ENCODE data around the gene TTC14. TPM values are rescaled to one million over a fixed set of nuclear protein-coding genes. Genes with fewer than 3 reads are reported as not detected.

Gene TTC14, protein sequence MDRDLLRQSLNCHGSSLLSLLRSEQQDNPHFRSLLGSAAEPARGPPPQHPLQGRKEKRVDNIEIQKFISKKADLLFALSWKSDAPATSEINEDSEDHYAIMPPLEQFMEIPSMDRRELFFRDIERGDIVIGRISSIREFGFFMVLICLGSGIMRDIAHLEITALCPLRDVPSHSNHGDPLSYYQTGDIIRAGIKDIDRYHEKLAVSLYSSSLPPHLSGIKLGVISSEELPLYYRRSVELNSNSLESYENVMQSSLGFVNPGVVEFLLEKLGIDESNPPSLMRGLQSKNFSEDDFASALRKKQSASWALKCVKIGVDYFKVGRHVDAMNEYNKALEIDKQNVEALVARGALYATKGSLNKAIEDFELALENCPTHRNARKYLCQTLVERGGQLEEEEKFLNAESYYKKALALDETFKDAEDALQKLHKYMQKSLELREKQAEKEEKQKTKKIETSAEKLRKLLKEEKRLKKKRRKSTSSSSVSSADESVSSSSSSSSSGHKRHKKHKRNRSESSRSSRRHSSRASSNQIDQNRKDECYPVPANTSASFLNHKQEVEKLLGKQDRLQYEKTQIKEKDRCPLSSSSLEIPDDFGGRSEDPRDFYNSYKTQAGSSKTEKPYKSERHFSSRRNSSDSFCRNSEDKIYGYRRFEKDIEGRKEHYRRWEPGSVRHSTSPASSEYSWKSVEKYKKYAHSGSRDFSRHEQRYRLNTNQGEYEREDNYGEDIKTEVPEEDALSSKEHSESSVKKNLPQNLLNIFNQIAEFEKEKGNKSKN
- total RNA-seq: 119 TPM

DNA sequence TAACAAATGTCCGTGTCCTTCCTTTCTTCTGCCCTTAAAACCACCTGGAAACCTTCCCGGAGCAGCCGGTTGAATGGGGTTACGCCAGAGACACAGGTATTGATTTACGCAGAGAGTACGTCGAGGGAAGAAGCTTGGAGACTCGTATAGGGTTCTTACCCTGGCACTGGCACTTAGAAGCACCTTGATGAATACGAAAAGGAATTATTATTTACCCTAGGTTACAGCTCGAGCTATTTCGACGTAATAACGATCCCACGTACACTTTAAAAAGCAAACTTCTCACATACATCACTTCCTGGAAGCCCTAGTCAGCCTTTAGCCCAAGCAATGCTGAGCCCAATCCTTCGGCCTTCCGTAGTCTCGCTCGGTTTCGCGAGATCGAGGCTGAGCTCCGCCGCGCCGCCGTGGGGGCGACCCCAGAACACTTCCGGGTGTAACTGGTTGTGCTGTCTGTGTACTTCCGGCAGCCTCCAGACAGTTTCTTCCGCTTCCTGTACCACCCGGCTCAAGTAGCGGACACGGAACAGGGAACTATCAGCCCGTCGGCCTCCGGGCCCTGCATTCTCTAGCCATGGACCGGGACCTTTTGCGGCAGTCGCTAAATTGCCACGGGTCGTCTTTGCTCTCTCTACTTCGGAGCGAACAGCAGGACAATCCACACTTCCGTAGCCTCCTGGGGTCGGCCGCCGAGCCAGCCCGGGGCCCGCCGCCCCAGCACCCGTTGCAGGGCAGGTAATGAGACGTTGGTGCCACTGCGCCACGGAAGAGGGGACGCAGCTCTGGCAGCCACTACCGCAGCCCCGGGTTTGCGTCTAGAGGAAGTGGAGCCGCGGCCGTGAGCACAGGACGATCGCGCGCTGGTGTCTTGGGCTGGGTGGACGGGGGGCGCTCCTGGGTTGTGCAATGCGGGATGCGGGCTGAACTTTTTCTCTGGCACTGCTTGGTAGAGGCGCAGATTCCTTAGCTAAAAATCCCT is at the start of gene TTC14:
TTC14 (plus strand) TSS at position 476 of the 979 bp plus-strand sequence; CDS start at position 575, 99 bp downstream.

Small RNA genes within 50 kb of the gene (small RNA-seq; reads per million reads assigned to genes)
- not detected for gene AC068298.1 (ENCODE audit: low replicate concordance)
- gene RNU6-486P (ENCODE audit: low replicate concordance): not detected

Other genes with a start within 250 kb of the TTC14 start
- gene CCDC39, start 77.3 kb downstream of the TTC14 start, total RNA-seq: not detected

Data from metanephros (tissue), 2 donors.